HepG2 (cell line): ENCODE measurements around the gene S100A4. TPM values are rescaled to one million over a fixed set of nuclear protein-coding genes. Genes with fewer than 3 reads are reported as not detected.

Experiments
- AGO1 ChIP-seq: fragments of 200-400 bp; formaldehyde crosslinking; IDR thresholded peaks from 2 replicates; pipeline ENCODE4 v1.6.1; 2017; ENCODE audit warnings: mild to moderate bottlenecking, low read depth, low read length, moderate library complexity; ENCODE audit not compliant: poor library complexity, severe bottlenecking
- KDM3A ChIP-seq: IDR thresholded peaks from 2 replicates; pipeline ENCODE4 v1.6.1; 2018; ENCODE audit warnings: low read depth, missing compliant biosample characterization
- PRMT3 ChIP-seq: sonication (generic); formaldehyde crosslinking; IDR thresholded peaks from 2 replicates; pipeline ENCODE4 v1.8.1; 2022; ENCODE audit warnings: low read depth, mild to moderate bottlenecking, moderate library complexity, missing genetic modification reagents, borderline replicate concordance
- SAP130 ChIP-seq: IDR thresholded peaks from 2 replicates; pipeline ENCODE4 v1.6.1; 2016; ENCODE audit warnings: low read depth
- ZNF124 ChIP-seq: sonication (generic); formaldehyde crosslinking; IDR thresholded peaks from 2 replicates; pipeline ENCODE4 v1.4.0; 2020; ENCODE audit warnings: missing genetic modification reagents
- ZNF180 ChIP-seq: sonication (generic); formaldehyde crosslinking; IDR thresholded peaks from 2 replicates; pipeline ENCODE4 v1.4.0; 2020; ENCODE audit warnings: low read depth, missing genetic modification reagents, borderline replicate concordance
- ZNF598 ChIP-seq: sonication (generic); formaldehyde crosslinking; IDR thresholded peaks from 2 replicates; pipeline ENCODE4 v1.5.1; 2020; ENCODE audit warnings: mild to moderate bottlenecking, missing genetic modification reagents, borderline replicate concordance
- ZNF678 ChIP-seq: sonication (generic); formaldehyde crosslinking; IDR thresholded peaks from 2 replicates; pipeline ENCODE4 v1.4.0; 2020; ENCODE audit warnings: mild to moderate bottlenecking, missing genetic modification reagents
- ZNF761 ChIP-seq: sonication (generic); formaldehyde crosslinking; conservative IDR thresholded peaks from 2 replicates; pipeline ENCODE4 v1.4.0; 2020; ENCODE audit warnings: mild to moderate bottlenecking, missing genetic modification reagents
- ZNF792 ChIP-seq: IDR thresholded peaks from 2 replicates; pipeline ENCODE4 v1.6.1; 2016
- polyA plus RNA-seq, 8 experiments: library from polyadenylated mRNA; depleted of rRNA in 3 of 8; stranded (reverse) in 7 of 8; unstranded in 1 of 8; fragments of >200 nt; fragmentation: Illumina TruSeq in 4 of 8; extraction: Trizol in 4 of 8; gene quantifications; 2 replicates each; pipeline versions ENCODE4 v1.2.1 to v1.2.3, GENCODE V29; 2011 to 2016; ENCODE audit warnings: low read depth in 4 of 8, missing spikeins in 1 of 8, mixed read lengths in 1 of 8; ENCODE audit not compliant: insufficient read depth in 1 of 8
- total RNA-seq, 5 experiments: library from RNA; depleted of rRNA; stranded (reverse); fragments of >200 nt; fragmentation: Illumina TruSeq; extraction: Trizol; gene quantifications; 2 replicates each; pipeline ENCODE4 v1.2.3, GENCODE V29; 2016; ENCODE audit warnings: low read depth in 1 of 5
- TF ChIP-seq, protein P1 (sequence below): sonication (generic); formaldehyde crosslinking; IDR thresholded peaks from 2 replicates; pipeline ENCODE4 v1.5.1; 2020; ENCODE audit warnings: mild to moderate bottlenecking, missing genetic modification reagents
- TF ChIP-seq, protein P2 (sequence below): sonication (generic); formaldehyde crosslinking; IDR thresholded peaks from 2 replicates; pipeline ENCODE4 v1.4.0; 2020; ENCODE audit warnings: mild to moderate bottlenecking, low read depth, missing genetic modification reagents
- TF ChIP-seq, protein P3 (sequence below): IDR thresholded peaks from 2 replicates; pipeline ENCODE4 v1.4.0; 2020; ENCODE audit warnings: mild to moderate bottlenecking, missing genetic modification reagents
- TF ChIP-seq, protein P4 (sequence below): conservative IDR thresholded peaks from 2 replicates; pipeline ENCODE4 v1.6.1; 2018; ENCODE audit warnings: missing genetic modification reagents
- TF ChIP-seq, protein P5 (sequence below): sonication (generic); formaldehyde crosslinking; IDR thresholded peaks from 2 replicates; pipeline ENCODE4 v1.4.0; 2020; ENCODE audit warnings: missing genetic modification reagents, borderline replicate concordance

The S100A4 gene
- total and polyA plus RNA-seq, 2 of the 13 experiments (the other 11 are each of a cell fraction or from before 2014, with no cell fraction given) = 12.9 to 20.2 TPM

DNA sequence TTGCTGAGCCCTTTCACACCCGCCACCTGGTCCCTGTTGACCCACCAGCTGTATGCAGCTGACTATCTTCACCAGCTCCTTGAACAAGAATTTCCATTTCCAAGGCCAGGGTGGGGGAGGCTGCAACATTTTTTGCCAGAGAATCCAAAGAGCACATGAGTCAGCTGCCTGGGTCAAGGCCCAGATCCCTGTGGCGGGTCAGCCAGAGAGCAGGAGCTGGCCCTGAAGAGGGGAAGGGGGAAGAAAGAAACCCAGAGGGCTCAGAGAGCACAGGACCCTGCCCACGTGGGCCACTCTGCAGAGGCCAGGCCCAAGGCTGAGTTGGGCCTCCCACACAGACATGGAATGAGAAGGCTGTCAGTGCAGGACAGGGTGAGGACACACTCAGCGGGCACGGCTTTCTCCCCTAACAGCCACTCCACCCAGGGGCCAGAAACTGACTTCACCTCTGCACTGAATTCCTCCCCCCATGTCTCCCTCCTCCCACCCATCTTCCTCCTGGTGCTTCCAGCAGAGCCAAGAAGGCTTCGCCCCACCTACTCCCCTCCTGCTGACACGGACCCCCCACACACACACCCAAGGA is 38.7 kb downstream of the S100A4 start (continued):
- TF ChIP-seq, protein P1, sequence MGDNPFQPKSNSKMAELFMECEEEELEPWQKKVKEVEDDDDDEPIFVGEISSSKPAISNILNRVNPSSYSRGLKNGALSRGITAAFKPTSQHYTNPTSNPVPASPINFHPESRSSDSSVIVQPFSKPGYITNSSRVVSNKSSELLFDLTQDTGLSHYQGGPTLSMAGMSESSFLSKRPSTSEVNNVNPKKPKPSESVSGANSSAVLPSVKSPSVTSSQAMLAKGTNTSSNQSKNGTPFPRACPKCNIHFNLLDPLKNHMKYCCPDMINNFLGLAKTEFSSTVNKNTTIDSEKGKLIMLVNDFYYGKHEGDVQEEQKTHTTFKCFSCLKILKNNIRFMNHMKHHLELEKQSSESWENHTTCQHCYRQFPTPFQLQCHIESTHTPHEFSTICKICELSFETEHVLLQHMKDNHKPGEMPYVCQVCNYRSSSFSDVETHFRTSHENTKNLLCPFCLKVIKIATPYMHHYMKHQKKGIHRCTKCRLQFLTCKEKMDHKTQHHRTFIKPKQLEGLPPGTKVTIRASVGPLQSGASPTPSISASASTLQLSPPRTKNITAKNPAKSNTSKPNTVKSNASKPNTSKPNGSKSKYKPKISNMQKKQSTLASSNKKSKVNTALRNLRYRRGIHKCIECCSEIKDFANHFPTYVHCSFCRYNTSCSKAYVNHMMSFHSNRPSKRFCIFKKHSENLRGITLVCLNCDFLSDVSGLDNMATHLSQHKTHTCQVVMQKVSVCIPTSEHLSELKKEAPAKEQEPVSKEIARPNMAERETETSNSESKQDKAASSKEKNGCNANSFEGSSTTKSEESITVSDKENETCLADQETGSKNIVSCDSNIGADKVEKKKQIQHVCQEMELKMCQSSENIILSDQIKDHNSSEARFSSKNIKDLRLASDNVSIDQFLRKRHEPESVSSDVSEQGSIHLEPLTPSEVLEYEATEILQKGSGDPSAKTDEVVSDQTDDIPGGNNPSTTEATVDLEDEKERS = no peak
- TF ChIP-seq SAP130 (CRISPR knock-in tag) (peak; percentile 53), KDM3A (CRISPR knock-in tag) (0 out of 2 replicates have a peak, but pooled peaks have one; percentile 21), PRMT3 (CRISPR knock-in tag) (no peak), ZNF792 (CRISPR knock-in tag) (no peak), ZNF180 (no peak), ZNF598 (CRISPR knock-in tag) (no peak), AGO1 (no peak), ZNF761 (no peak), ZNF124 (CRISPR knock-in tag) (no peak), ZNF678 (CRISPR knock-in tag) (no peak)
- TF ChIP-seq, protein P2, sequence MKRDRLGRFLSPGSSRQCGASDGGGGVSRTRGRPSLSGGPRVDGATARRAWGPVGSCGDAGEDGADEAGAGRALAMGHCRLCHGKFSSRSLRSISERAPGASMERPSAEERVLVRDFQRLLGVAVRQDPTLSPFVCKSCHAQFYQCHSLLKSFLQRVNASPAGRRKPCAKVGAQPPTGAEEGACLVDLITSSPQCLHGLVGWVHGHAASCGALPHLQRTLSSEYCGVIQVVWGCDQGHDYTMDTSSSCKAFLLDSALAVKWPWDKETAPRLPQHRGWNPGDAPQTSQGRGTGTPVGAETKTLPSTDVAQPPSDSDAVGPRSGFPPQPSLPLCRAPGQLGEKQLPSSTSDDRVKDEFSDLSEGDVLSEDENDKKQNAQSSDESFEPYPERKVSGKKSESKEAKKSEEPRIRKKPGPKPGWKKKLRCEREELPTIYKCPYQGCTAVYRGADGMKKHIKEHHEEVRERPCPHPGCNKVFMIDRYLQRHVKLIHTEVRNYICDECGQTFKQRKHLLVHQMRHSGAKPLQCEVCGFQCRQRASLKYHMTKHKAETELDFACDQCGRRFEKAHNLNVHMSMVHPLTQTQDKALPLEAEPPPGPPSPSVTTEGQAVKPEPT = no peak
- TF ChIP-seq, protein P3, sequence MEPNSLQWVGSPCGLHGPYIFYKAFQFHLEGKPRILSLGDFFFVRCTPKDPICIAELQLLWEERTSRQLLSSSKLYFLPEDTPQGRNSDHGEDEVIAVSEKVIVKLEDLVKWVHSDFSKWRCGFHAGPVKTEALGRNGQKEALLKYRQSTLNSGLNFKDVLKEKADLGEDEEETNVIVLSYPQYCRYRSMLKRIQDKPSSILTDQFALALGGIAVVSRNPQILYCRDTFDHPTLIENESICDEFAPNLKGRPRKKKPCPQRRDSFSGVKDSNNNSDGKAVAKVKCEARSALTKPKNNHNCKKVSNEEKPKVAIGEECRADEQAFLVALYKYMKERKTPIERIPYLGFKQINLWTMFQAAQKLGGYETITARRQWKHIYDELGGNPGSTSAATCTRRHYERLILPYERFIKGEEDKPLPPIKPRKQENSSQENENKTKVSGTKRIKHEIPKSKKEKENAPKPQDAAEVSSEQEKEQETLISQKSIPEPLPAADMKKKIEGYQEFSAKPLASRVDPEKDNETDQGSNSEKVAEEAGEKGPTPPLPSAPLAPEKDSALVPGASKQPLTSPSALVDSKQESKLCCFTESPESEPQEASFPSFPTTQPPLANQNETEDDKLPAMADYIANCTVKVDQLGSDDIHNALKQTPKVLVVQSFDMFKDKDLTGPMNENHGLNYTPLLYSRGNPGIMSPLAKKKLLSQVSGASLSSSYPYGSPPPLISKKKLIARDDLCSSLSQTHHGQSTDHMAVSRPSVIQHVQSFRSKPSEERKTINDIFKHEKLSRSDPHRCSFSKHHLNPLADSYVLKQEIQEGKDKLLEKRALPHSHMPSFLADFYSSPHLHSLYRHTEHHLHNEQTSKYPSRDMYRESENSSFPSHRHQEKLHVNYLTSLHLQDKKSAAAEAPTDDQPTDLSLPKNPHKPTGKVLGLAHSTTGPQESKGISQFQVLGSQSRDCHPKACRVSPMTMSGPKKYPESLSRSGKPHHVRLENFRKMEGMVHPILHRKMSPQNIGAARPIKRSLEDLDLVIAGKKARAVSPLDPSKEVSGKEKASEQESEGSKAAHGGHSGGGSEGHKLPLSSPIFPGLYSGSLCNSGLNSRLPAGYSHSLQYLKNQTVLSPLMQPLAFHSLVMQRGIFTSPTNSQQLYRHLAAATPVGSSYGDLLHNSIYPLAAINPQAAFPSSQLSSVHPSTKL (CRISPR knock-in tag) = peak; percentile 73
- TF ChIP-seq, protein P4, sequence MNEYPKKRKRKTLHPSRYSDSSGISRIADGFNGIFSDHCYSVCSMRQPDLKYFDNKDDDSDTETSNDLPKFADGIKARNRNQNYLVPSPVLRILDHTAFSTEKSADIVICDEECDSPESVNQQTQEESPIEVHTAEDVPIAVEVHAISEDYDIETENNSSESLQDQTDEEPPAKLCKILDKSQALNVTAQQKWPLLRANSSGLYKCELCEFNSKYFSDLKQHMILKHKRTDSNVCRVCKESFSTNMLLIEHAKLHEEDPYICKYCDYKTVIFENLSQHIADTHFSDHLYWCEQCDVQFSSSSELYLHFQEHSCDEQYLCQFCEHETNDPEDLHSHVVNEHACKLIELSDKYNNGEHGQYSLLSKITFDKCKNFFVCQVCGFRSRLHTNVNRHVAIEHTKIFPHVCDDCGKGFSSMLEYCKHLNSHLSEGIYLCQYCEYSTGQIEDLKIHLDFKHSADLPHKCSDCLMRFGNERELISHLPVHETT (CRISPR knock-in tag) = no peak
- TF ChIP-seq, protein P5, sequence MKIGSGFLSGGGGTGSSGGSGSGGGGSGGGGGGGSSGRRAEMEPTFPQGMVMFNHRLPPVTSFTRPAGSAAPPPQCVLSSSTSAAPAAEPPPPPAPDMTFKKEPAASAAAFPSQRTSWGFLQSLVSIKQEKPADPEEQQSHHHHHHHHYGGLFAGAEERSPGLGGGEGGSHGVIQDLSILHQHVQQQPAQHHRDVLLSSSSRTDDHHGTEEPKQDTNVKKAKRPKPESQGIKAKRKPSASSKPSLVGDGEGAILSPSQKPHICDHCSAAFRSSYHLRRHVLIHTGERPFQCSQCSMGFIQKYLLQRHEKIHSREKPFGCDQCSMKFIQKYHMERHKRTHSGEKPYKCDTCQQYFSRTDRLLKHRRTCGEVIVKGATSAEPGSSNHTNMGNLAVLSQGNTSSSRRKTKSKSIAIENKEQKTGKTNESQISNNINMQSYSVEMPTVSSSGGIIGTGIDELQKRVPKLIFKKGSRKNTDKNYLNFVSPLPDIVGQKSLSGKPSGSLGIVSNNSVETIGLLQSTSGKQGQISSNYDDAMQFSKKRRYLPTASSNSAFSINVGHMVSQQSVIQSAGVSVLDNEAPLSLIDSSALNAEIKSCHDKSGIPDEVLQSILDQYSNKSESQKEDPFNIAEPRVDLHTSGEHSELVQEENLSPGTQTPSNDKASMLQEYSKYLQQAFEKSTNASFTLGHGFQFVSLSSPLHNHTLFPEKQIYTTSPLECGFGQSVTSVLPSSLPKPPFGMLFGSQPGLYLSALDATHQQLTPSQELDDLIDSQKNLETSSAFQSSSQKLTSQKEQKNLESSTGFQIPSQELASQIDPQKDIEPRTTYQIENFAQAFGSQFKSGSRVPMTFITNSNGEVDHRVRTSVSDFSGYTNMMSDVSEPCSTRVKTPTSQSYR = peak; percentile 80; the same call in 1 of the 2 replicates
